GM12878 (cell line): ENCODE data around the gene PSPC1. TPM values are rescaled to one million over a fixed set of nuclear protein-coding genes. Genes with fewer than 3 reads are reported as not detected.

ENCODE experiments used
- ATAC-seq: fragments of 200-7000 bp; cut with Tn5 transposase; 3 replicates; pipeline ENCODE4 v1.9.1; 2020; ENCODE audit warnings: mild to moderate bottlenecking, moderate library complexity
- BruUV-seq: library from RNA; stranded (reverse); fragments of 400-500 nt; replicated peaks from 2 replicates; lab custom pipeline; 2021; lab: Mats Ljungman, UMichigan
- CTCF ChIA-PET: fragments of 300-600 bp; sonication (Branson Sonifier 250); formaldehyde crosslinking; extraction: SDS; loops from one replicate; lab custom pipeline; 2021; ENCODE audit warnings: inconsistent platforms; lab: Yijun Ruan, JAX
- POLR2A ChIA-PET: fragments of 350-600 bp; formaldehyde crosslinking; extraction: SDS; loops from one replicate; lab custom pipeline; 2021; ENCODE audit warnings: inconsistent platforms; lab: Charles Lee
- RAD21 ChIA-PET: fragments of 300-600 bp; sonication (Branson Sonifier 250); formaldehyde crosslinking; loops from one replicate; lab custom pipeline; 2023; ENCODE audit warnings: antibody characterized with exemption; ENCODE audit not compliant: unreplicated experiment; lab: Charles Lee
- SMC1A ChIA-PET: fragments of 300-600 bp; sonication (Branson Sonifier 250); formaldehyde crosslinking; loops from one replicate; lab custom pipeline; 2023; ENCODE audit not compliant: unreplicated experiment, uncharacterized antibody; lab: Charles Lee
- DNase-seq: peaks from one replicate; pipeline ENCODE4 v3.0.0-alpha.2; 2011; ENCODE audit warnings: low read depth, low spot score
- FAIRE-seq: peaks from 3 replicates; lab custom pipeline; 2011; peaks lifted over from hg19 to GRCh38; lab: Jason Lieb, UNC
- H2AFZ ChIP-seq: 2 replicates; pipeline ENCODE4 v1.6.0; 2011; ENCODE audit warnings: low read depth, low read length, control low read depth; ENCODE audit not compliant: control insufficient read depth
- H3K27ac ChIP-seq: 2 replicates; pipeline ENCODE4 v1.5.1; 2011; ENCODE audit warnings: control low read depth; ENCODE audit not compliant: control insufficient read depth, insufficient read depth
- H3K27me3 ChIP-seq, 2 experiments: replicated peaks in 1 of 2; 2 replicates each; pipeline versions ENCODE4 v1.6.0 to v1.6.1; 2011; ENCODE audit warnings: low read length in 1 of 2; ENCODE audit not compliant: control insufficient read depth in 2 of 2, insufficient read depth in 2 of 2
- H3K36me3 ChIP-seq, 2 experiments: 2 replicates each; pipeline ENCODE4 v1.5.1; 2011; ENCODE audit warnings: low read length in 1 of 2; ENCODE audit not compliant: control insufficient read depth in 2 of 2, insufficient read depth in 2 of 2
- H3K4me1 ChIP-seq: 2 replicates; pipeline ENCODE4 v1.6.1; 2011; ENCODE audit warnings: mild to moderate bottlenecking, low read length, moderate library complexity, mixed read lengths; ENCODE audit not compliant: control insufficient read depth, insufficient read depth
- H3K4me2 ChIP-seq: 2 replicates; pipeline ENCODE4 v1.6.0; 2011; ENCODE audit warnings: control low read depth; ENCODE audit not compliant: control insufficient read depth, insufficient read depth
- H3K4me3 ChIP-seq: fragments of 200-600 bp; sonication (generic); 2 replicates; pipeline ENCODE4 v1.5.1; 2016
- H3K79me2 ChIP-seq: 2 replicates; pipeline ENCODE4 v1.6.0; 2011; ENCODE audit warnings: low read length; ENCODE audit not compliant: control insufficient read depth, insufficient read depth
- H3K9ac ChIP-seq: 2 replicates; pipeline ENCODE4 v1.8.0; 2011; ENCODE audit warnings: low read length, control low read depth, mixed read lengths; ENCODE audit not compliant: control insufficient read depth, insufficient read depth
- H3K9me3 ChIP-seq: replicated peaks from 3 replicates; pipeline ENCODE4 v1.5.1; 2011; ENCODE audit warnings: mild to moderate bottlenecking, low read length; ENCODE audit not compliant: control insufficient read depth, insufficient read depth
- H4K20me1 ChIP-seq: 2 replicates; pipeline ENCODE4 v1.6.0; 2011; ENCODE audit not compliant: control insufficient read depth, insufficient read depth
- IRF4 ChIP-seq: IDR thresholded peaks from 2 replicates; pipeline ENCODE4 v1.6.1; 2011; ENCODE audit warnings: low read depth, low read length
- JUND ChIP-seq: IDR thresholded peaks from 2 replicates; pipeline ENCODE4 v1.6.1; 2012; ENCODE audit warnings: low read depth, mild to moderate bottlenecking, low read length, improper control_type of control experiment, moderate library complexity
- MTA2 ChIP-seq: fragments of 450-650 bp; IDR thresholded peaks from 2 replicates; pipeline ENCODE4 v1.6.1; 2016; ENCODE audit warnings: low read depth, mild to moderate bottlenecking, moderate library complexity
- NR2C2 ChIP-seq: IDR thresholded peaks from 2 replicates; pipeline ENCODE4 v1.6.1; 2011; ENCODE audit warnings: borderline replicate concordance, low read depth; ENCODE audit not compliant: control insufficient read depth, insufficient read length
- NR2F1 ChIP-seq: fragments of 450-650 bp; conservative IDR thresholded peaks from 2 replicates; pipeline ENCODE4 v1.6.1; 2017; ENCODE audit warnings: mild to moderate bottlenecking
- POLR2AphosphoS5 ChIP-seq: IDR thresholded peaks from 2 replicates; pipeline ENCODE4 v1.6.1; 2011; ENCODE audit warnings: mild to moderate bottlenecking, low read length, inconsistent platforms
- RBBP5 ChIP-seq: fragments of 200-600 bp; sonication (generic); conservative IDR thresholded peaks from 2 replicates; pipeline ENCODE4 v1.6.1; 2016
- SMAD5 ChIP-seq: IDR thresholded peaks from 2 replicates; pipeline ENCODE4 v1.6.1; 2016; ENCODE audit warnings: antibody characterized with exemption, low read depth
- ZNF207 ChIP-seq: fragments of 450-650 bp; IDR thresholded peaks from 2 replicates; pipeline ENCODE4 v1.6.1; 2014; ENCODE audit warnings: antibody characterized with exemption, mild to moderate bottlenecking, borderline replicate concordance
- ZNF217 ChIP-seq: fragments of 450-650 bp; IDR thresholded peaks from 2 replicates; pipeline ENCODE4 v1.6.1; 2017; ENCODE audit warnings: antibody characterized with exemption, mild to moderate bottlenecking
- ZZZ3 ChIP-seq: IDR thresholded peaks from 2 replicates; pipeline ENCODE4 v1.6.1; 2011; ENCODE audit warnings: low read depth; ENCODE audit not compliant: control insufficient read depth, insufficient read length
- WGBS: methylation state at CpG from one replicate; pipeline ENCODE4 v1.1.6; 2016; ENCODE audit warnings: low lambda C conversion rate; ENCODE audit not compliant: insufficient replicate concordance, insufficient coverage; ENCODE audit errors: missing lambda C conversion rate; 5-methylcytosine and 5-hydroxymethylcytosine counted together
- in situ Hi-C: fragments of 300-500 bp; cut with MboI; formaldehyde crosslinking; loops from 9 replicates; pipeline ENCODE4 v1.14.3; 2018; ENCODE audit warnings: mixed read lengths
- intact Hi-C: fragments of 100-400 bp; cut with micrococcal nuclease; formaldehyde crosslinking; loops from one replicate; pipeline ENCODE4 v1.14.2; 2022; ENCODE audit not compliant: unreplicated experiment
- polyA plus RNA-seq, 11 experiments: library from polyadenylated mRNA; depleted of rRNA in 4 of 11; unstranded in 6 of 11; stranded (reverse) in 5 of 11; fragments of >200 nt; fragmentation: Nextera tagmentation in 4 of 11; fragmentation: Illumina TruSeq in 1 of 11; extraction: Ambion mirVana in 4 of 11; extraction: Trizol in 1 of 11; gene quantifications; 1 replicate in 1 of 11; 2 replicates in 10 of 11; pipeline versions ENCODE4 v1.2.1 to v1.2.3, GENCODE V29; 2011 to 2016; ENCODE audit warnings: inconsistent platforms in 2 of 11, missing spikeins in 2 of 11, low read depth in 1 of 11
- total RNA-seq, 4 experiments: library from RNA; depleted of rRNA in 3 of 4; stranded (reverse); fragments of >200 nt in 3 of 4; fragmentation: Illumina TruSeq in 1 of 4; extraction: Trizol in 1 of 4; gene quantifications; 2 replicates each; pipeline versions ENCODE4 v1.2.1 to v1.2.3, GENCODE V29; 2013 to 2021
- TF ChIP-seq, protein P1 (sequence below): IDR thresholded peaks from 2 replicates; pipeline ENCODE4 v1.6.1; 2011; ENCODE audit warnings: mild to moderate bottlenecking, low read depth, low read length, moderate library complexity; ENCODE audit not compliant: insufficient replicate concordance
- TF ChIP-seq, protein P2 (sequence below): fragments of 450-650 bp; IDR thresholded peaks from 2 replicates; pipeline ENCODE4 v1.6.1; 2017; ENCODE audit warnings: mild to moderate bottlenecking

Gene PSPC1
- total and polyA plus RNA-seq, 10 of the 15 experiments (the other 5 are each of a cell fraction or from before 2014, with no cell fraction given) = 17.7 to 76.3 (median 66.8) TPM

DNA sequence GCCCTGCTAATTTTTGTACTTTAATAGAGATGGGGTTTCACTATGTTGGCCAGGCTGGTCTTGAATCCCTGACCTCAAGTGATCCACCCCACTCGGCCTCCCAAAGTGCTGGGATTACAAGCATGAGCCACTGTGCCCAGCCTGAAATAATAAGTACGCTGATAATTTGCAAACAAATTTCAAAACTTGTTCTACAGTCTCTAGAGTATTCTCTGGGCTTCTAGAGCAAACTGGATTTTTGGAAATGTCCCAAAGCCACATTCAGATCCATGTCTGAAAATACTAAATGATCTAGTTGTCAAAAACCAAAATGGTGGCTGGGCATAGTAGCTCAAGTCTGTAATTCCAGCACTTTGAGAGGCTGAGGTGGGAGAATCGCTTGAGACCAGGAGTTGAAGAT lies 39.9 kb upstream of the PSPC1 start:
- no peak for ATAC-seq
- intact Hi-C loops = loop anchor here (10.0 kb wide), 1 partner anchor 58 kb away; no protein-coding TSS in a partner anchor
- 95% methylated on average over 3 of the region's 3 CpGs for WGBS
- ChIA-PET POLR2A (no interaction called here), CTCF (no interaction called here), RAD21 (no interaction called here), SMC1A (no interaction called here)
- Histone ChIP-seq H3K27me3 (no peaks in the 10 kb centered on the region), H3K27ac (no peak overlapping the region), H3K4me2 (no peak overlapping the region), H3K9me3 (no peaks in the 10 kb centered on the region), H4K20me1 (no peaks in the 10 kb centered on the region), H2AFZ (no peak overlapping the region), H3K9ac (no peak overlapping the region), H3K79me2 (no peaks in the 10 kb centered on the region), H3K4me1 (no peaks in the 10 kb centered on the region), H3K36me3 (peaks cover under 1 to 6% of the 10 kb centered on the region in 2 experiments; a peak in 3 of 4 replicates), H3K4me3 (no peak overlapping the region)
- DNase-seq = no peak
- no peak for FAIRE-seq
- no TSS peak for BruUV-seq
- TF ChIP-seq SMAD5 = no peak
- no peak for TF ChIP-seq ZZZ3
- no peak for TF ChIP-seq RBBP5
- no peak for TF ChIP-seq IRF4
- TF ChIP-seq JUND = no peak
- TF ChIP-seq POLR2AphosphoS5 = no peak
- no peak for TF ChIP-seq MTA2
- TF ChIP-seq ZNF207 = no peak
- in situ Hi-C loops = no loop called here

DNA sequence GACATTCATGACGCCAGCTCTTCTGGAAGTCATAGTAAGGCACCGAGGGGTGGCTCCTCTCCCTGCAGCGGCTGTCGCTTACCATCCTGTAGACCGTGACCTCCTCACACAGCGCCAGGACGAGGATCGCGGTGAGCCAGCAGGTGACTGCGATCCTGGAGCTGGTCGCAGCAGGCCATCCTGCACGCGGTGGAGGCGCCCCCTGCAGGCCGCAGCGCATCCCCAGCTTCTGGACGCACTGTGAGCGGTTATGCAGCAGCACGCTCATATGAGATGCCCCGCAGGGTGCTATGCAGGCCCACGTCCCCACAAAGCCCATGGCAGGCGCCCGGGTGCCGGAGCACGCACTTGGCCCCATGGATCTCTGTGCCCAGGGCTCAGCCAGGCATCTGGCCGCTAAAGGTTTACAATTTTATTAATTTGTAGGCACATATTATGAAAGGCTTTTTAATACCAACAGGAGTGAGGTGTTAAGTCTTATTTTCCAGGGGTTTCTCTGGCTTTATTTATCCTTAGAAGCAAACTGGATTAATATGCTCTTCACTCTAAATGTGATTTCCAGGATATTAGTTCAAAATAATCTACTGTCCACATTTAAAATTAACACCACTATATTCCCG lies 35.6 kb upstream of the PSPC1 start:
- Histone ChIP-seq H4K20me1 (no peaks in the 10 kb centered on the region), H3K36me3 (peaks cover 7% of the 10 kb centered on the region in 2 experiments; a peak in 3 of 4 replicates), H3K4me3 (no peak overlapping the region), H3K27ac (no peak overlapping the region), H2AFZ (no peak overlapping the region), H3K4me2 (no peak overlapping the region), H3K9me3 (no peaks in the 10 kb centered on the region), H3K79me2 (no peaks in the 10 kb centered on the region), H3K9ac (no peak overlapping the region), H3K27me3 (no peaks in the 10 kb centered on the region), H3K4me1 (no peaks in the 10 kb centered on the region)
- DNase-seq (no peak), ATAC-seq (no peak), FAIRE-seq (no peak)
- RAD21 ChIA-PET = no interaction called here
- CTCF ChIA-PET = interaction anchor here (0.6 to 1.1 kb wide), 3 partner anchors 10 to 215 kb away, joined by 3 read pairs; no protein-coding TSS in a partner anchor
- BruUV-seq = no TSS peak
- POLR2A ChIA-PET = interaction anchor here (0.6 kb wide), 1 partner anchor 32 kb away, joined by 4 read pairs; no protein-coding TSS in a partner anchor
- in situ Hi-C loops (no loop called here), intact Hi-C loops (no loop called here)
- SMC1A ChIA-PET = no interaction called here
- WGBS = 98% methylated on average over 27 of the region's 27 CpGs
- TF ChIP-seq, protein P1, sequence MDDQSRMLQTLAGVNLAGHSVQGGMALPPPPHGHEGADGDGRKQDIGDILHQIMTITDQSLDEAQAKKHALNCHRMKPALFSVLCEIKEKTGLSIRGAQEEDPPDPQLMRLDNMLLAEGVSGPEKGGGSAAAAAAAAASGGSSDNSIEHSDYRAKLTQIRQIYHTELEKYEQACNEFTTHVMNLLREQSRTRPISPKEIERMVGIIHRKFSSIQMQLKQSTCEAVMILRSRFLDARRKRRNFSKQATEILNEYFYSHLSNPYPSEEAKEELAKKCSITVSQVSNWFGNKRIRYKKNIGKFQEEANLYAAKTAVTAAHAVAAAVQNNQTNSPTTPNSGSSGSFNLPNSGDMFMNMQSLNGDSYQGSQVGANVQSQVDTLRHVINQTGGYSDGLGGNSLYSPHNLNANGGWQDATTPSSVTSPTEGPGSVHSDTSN = no peak
- TF ChIP-seq NR2C2 = no peak
- TF ChIP-seq NR2F1 = no peak
- TF ChIP-seq ZNF217 = no peak
- TF ChIP-seq, protein P2, sequence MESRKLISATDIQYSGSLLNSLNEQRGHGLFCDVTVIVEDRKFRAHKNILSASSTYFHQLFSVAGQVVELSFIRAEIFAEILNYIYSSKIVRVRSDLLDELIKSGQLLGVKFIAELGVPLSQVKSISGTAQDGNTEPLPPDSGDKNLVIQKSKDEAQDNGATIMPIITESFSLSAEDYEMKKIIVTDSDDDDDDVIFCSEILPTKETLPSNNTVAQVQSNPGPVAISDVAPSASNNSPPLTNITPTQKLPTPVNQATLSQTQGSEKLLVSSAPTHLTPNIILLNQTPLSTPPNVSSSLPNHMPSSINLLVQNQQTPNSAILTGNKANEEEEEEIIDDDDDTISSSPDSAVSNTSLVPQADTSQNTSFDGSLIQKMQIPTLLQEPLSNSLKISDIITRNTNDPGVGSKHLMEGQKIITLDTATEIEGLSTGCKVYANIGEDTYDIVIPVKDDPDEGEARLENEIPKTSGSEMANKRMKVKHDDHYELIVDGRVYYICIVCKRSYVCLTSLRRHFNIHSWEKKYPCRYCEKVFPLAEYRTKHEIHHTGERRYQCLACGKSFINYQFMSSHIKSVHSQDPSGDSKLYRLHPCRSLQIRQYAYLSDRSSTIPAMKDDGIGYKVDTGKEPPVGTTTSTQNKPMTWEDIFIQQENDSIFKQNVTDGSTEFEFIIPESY = peak; percentile 63; the same call in 1 of the 2 replicates
